ENCODE data around the gene PARP12.

DNA sequence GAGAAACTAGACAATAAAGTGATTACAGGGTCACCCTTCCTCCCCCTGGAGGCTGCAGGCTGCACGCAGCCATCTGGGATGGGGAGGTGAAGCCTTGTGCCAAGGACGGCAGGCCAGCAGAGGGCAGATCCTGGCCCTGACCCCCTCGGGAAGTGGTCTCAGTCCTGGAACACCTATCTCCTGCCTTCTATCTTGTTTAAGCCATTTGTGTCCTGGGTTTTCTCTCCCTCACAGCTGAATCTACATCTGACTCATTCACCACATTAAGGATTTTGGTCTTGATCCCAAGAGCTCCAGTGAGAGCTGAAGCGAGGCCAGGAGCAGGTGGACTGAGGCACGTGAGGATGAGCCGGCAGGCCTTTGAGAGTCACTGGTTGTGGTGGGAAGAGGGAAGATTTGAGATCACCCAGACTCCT lies 16.4 kb upstream of the PARP12 start:
- TF ChIP-seq CTCF (IDR thresholded peaks at IDR 0.05), result no peak
- TF ChIP-seq POLR2A (IDR thresholded peaks at IDR 0.05), result no peak

All from testis (tissue), 2 donors.